ENCODE data around the gene GJD3.
"Not testable (repeated sequence)": the region's sequence is repeated elsewhere in the genome, so short reads cannot be mapped to it uniquely, and the experiment has no call there.

GRCh38 chr17:40367728-40368127 is 3.2 kb upstream of the GJD3 start:
- not testable (repeated sequence) for TF ChIP-seq EZH2 (IDR thresholded peaks at IDR 0.05; ENCODE audit: borderline replicate concordance, insufficient read depth, low read depth, low read length, poor library complexity, severe bottlenecking); CTCF (IDR thresholded peaks at IDR 0.05)

Data from B cell (primary cell).